ENCODE measurements around the gene SLC43A1.

The SLC43A1 gene

GRCh38 chr11:57497303-57498247, 17.9 kb downstream of the SLC43A1 start:
- no peaks in the 10 kb centered on the region for H3K27me3 Mint-ChIP-seq
- H3K4me1 Mint-ChIP-seq, result peaks cover 3% of the 10 kb centered on the region
- H3K27ac Mint-ChIP-seq, result no peak overlapping the region
- no peaks in the 10 kb centered on the region for H3K9me3 Mint-ChIP-seq
- peaks cover 2% of the 10 kb centered on the region for H3K36me3 Mint-ChIP-seq
- no peak for DNase-seq (ENCODE audit: low spot score in 2 of 2)
- H3K4me3 Mint-ChIP-seq, result no peak overlapping the region
- no peak for ATAC-seq (ENCODE audit: low read depth)

GRCh38 chr11:57496109-57496820, 19.2 kb downstream of the SLC43A1 start:
- Mint-ChIP-seq H3K27ac (no peak overlapping the region), H3K27me3 (no peaks in the 10 kb centered on the region), H3K4me3 (no peak overlapping the region), H3K9me3 (no peaks in the 10 kb centered on the region), H3K4me1 (peaks cover 3% of the 10 kb centered on the region), H3K36me3 (peaks cover 2% of the 10 kb centered on the region)
- DNase-seq (ENCODE audit: low spot score in 2 of 2), result no peak
- no peak for ATAC-seq (ENCODE audit: low read depth)

- no peaks in the 10 kb centered on the region for H3K4me1 Mint-ChIP-seq
- H3K9me3 Mint-ChIP-seq, result no peaks in the 10 kb centered on the region
- no peak overlapping the region for H3K27ac Mint-ChIP-seq
- no peak overlapping the region for H3K4me3 Mint-ChIP-seq
- DNase-seq (ENCODE audit: low spot score in 2 of 2) (peak; percentile 59 to 79), ATAC-seq (ENCODE audit: low read depth) (peak; percentile 83)
- no peaks in the 10 kb centered on the region for H3K36me3 Mint-ChIP-seq
- no peaks in the 10 kb centered on the region for H3K27me3 Mint-ChIP-seq
Measured at GRCh38 chr11:57493507-57494503, 21.7 kb downstream of the SLC43A1 start.

DNA sequence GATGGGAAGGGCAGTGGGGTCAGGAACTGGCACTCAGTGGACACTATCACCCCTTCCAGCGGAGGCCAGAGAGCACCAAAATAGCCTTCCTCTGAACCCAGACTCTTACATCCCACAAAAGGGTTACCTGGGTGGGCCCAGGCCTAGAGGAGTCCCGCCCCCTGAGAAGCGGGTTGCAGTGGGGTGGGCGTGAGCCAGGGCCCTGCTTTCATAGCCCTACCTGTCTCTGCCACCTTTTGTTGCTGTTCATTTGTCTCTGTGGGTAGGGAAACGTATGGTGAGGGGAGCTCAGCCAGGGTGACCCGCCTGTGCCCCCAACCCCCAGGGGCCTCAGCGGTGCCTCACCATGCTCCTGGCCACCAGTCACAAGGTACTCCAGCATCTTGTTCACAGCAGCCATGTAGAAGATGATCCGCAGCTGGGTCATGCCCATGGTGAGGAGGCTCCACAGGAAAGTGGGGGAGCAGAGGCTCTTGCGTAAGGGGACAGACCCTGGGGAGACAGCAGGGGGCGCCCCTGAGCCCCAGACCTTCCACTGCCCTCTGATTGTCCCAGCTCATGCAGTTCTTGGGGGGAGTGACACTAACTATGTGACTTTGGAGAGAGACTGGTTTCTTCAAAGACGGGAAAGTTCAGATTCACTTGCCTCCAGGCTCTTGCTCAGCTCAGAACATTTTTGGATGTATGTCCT, 24.0 kb downstream of the SLC43A1 start:
- H3K4me1 Mint-ChIP-seq, result no peaks in the 10 kb centered on the region
- H3K9me3 Mint-ChIP-seq, result no peaks in the 10 kb centered on the region
- no peak overlapping the region for H3K4me3 Mint-ChIP-seq
- H3K36me3 Mint-ChIP-seq, result peaks cover 2% of the 10 kb centered on the region
- no peak overlapping the region for H3K27ac Mint-ChIP-seq
- DNase-seq (ENCODE audit: low spot score in 2 of 2) (no peak), ATAC-seq (ENCODE audit: low read depth) (peak; percentile 41)
- no peaks in the 10 kb centered on the region for H3K27me3 Mint-ChIP-seq

- no peaks in the 10 kb centered on the region for H3K4me1 Mint-ChIP-seq
- no peak for DNase-seq (ENCODE audit: low spot score in 2 of 2)
- H3K4me3 Mint-ChIP-seq, result no peak overlapping the region
- H3K9me3 Mint-ChIP-seq, result no peaks in the 10 kb centered on the region
- H3K27me3 Mint-ChIP-seq, result no peaks in the 10 kb centered on the region
- H3K27ac Mint-ChIP-seq, result no peak overlapping the region
- ATAC-seq (ENCODE audit: low read depth), result no peak
- peaks cover 2% of the 10 kb centered on the region for H3K36me3 Mint-ChIP-seq
Measured at GRCh38 chr11:57490456-57491248, 24.9 kb downstream of the SLC43A1 start.

- no peaks in the 10 kb centered on the region for H3K27me3 Mint-ChIP-seq
- H3K36me3 Mint-ChIP-seq, result peaks cover 2% of the 10 kb centered on the region
- no peak overlapping the region for H3K4me3 Mint-ChIP-seq
- H3K9me3 Mint-ChIP-seq, result no peaks in the 10 kb centered on the region
- peaks cover 10% of the 10 kb centered on the region for H3K4me1 Mint-ChIP-seq
- ATAC-seq (ENCODE audit: low read depth) (no peak), DNase-seq (ENCODE audit: low spot score in 2 of 2) (no peak)
- H3K27ac Mint-ChIP-seq, result peak overlapping the region; percentile 9
Measured at GRCh38 chr11:57487920-57488659, 27.4 kb downstream of the SLC43A1 start.

- no peak overlapping the region for H3K27ac Mint-ChIP-seq
- peaks cover 13% of the 10 kb centered on the region for H3K4me1 Mint-ChIP-seq
- no peaks in the 10 kb centered on the region for H3K9me3 Mint-ChIP-seq
- DNase-seq (ENCODE audit: low spot score in 2 of 2) (no peak), ATAC-seq (ENCODE audit: low read depth) (no peak)
- peaks cover 1% of the 10 kb centered on the region for H3K27me3 Mint-ChIP-seq
- peaks cover 2% of the 10 kb centered on the region for H3K36me3 Mint-ChIP-seq
- H3K4me3 Mint-ChIP-seq, result no peak overlapping the region
Measured at GRCh38 chr11:57487021-57487778, 28.3 kb downstream of the SLC43A1 start.

DNA sequence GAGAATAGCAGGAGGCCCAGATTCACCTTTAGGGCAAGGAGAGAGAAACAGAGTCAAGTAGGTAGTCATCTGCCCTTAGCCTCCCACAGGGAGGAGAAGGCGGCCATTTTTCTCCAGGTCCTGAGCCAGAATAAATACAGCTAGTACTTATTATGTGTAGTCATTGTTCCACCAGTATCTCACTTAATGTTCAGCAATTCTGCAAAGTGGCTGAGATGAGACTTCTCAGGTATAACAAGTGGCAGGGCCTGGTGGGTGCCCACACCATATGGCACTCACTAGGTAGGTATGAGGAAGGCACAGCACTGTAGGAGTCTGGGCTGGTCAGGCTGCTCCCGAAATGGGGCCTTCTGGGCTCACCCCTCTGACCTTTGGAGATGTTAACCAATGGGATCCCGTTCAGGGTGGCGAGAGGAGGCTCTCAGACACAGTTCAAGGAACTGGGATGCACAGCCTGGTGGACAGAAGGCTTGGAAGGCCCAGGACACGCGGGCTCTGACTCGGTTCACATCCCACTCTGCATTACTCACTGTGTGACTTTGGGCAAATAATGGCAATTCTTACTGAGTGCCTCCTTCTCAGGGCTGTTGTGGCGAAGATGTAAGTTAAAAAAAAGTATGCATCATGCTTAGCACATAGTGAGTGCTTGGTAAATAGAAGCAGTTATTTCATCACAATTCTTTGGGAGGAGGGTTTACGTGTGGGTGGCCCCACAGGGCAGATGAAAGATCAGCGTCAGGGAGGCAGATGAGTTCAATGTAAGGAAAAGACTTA, 30.1 kb downstream of the SLC43A1 start:
- H3K27ac Mint-ChIP-seq, result no peak overlapping the region
- DNase-seq (ENCODE audit: low spot score in 2 of 2) (no peak), ATAC-seq (ENCODE audit: low read depth) (no peak)
- H3K27me3 Mint-ChIP-seq, result peaks cover 6% of the 10 kb centered on the region
- H3K4me3 Mint-ChIP-seq, result no peak overlapping the region
- H3K9me3 Mint-ChIP-seq, result no peaks in the 10 kb centered on the region
- peaks cover 23% of the 10 kb centered on the region for H3K4me1 Mint-ChIP-seq
- H3K36me3 Mint-ChIP-seq, result peaks cover 2% of the 10 kb centered on the region

GRCh38 chr11:57484141-57484710, 31.3 kb downstream of the SLC43A1 start:
- ATAC-seq (ENCODE audit: low read depth), result peak; percentile 85
- H3K27me3 Mint-ChIP-seq, result peaks cover 10% of the 10 kb centered on the region

DNA sequence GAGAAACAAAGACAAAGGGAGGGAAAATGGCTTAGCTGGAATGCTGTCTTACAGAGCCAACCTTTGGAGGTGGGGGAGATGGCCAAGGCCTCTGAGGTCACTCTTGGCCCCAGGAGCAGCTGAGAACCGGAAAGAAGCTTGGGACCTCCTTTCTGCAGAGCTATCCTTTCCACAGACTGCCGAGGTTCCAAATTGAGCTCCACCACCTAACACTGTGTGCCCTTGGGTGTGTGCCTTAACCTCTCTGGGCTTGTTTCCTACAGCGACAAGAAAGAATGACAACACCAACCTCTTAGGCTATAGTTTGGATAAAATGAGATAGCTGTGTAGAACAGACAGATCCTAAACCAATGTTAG, 32.0 kb downstream of the SLC43A1 start:
- H3K4me3 Mint-ChIP-seq, result no peak overlapping the region
- DNase-seq (ENCODE audit: low spot score in 2 of 2), result no peak
- H3K4me1 Mint-ChIP-seq, result peaks cover 33% of the 10 kb centered on the region
- peaks cover 10% of the 10 kb centered on the region for H3K27me3 Mint-ChIP-seq
- H3K9me3 Mint-ChIP-seq, result no peaks in the 10 kb centered on the region
- ATAC-seq (ENCODE audit: low read depth), result no peak
- peaks cover 2% of the 10 kb centered on the region for H3K36me3 Mint-ChIP-seq
- H3K27ac Mint-ChIP-seq, result no peak overlapping the region

More at GRCh38 chr11:57484141-57484710, 31.3 kb downstream of the SLC43A1 start:
- Mint-ChIP-seq H3K9me3 (no peaks in the 10 kb centered on the region), H3K27ac (no peak overlapping the region), H3K36me3 (peaks cover 2% of the 10 kb centered on the region), H3K4me1 (peaks cover 33% of the 10 kb centered on the region), H3K4me3 (peak overlapping the region; percentile 52)
- DNase-seq (ENCODE audit: low spot score in 2 of 2), result peak; percentile 39 to 49

Measured in memory B cell (primary cell).